ENCODE results near the gene ASS1.

Gene ASS1

GRCh38 chr9:130523921-130524320 lies 79.2 kb downstream of the ASS1 start:
- DNase-seq (ENCODE audit: low read depth), result no peak
- TF ChIP-seq CTCF (IDR thresholded peaks at IDR 0.05; ENCODE audit: control insufficient read depth, insufficient read depth, low read depth, low read length, missing control alignments), result no peak
- no peak overlapping the region for H3K4me3 ChIP-seq (ENCODE audit: control insufficient read depth, low read depth, low read length)

- no peak for DNase-seq (ENCODE audit: low read depth)
- H3K4me3 ChIP-seq (ENCODE audit: control insufficient read depth, low read depth, low read length), result no peak overlapping the region
- TF ChIP-seq CTCF (IDR thresholded peaks at IDR 0.05; ENCODE audit: control insufficient read depth, insufficient read depth, low read depth, low read length, missing control alignments), result no peak
Measured at GRCh38 chr9:130526193-130526853, 81.6 kb downstream of the ASS1 start.

DNA sequence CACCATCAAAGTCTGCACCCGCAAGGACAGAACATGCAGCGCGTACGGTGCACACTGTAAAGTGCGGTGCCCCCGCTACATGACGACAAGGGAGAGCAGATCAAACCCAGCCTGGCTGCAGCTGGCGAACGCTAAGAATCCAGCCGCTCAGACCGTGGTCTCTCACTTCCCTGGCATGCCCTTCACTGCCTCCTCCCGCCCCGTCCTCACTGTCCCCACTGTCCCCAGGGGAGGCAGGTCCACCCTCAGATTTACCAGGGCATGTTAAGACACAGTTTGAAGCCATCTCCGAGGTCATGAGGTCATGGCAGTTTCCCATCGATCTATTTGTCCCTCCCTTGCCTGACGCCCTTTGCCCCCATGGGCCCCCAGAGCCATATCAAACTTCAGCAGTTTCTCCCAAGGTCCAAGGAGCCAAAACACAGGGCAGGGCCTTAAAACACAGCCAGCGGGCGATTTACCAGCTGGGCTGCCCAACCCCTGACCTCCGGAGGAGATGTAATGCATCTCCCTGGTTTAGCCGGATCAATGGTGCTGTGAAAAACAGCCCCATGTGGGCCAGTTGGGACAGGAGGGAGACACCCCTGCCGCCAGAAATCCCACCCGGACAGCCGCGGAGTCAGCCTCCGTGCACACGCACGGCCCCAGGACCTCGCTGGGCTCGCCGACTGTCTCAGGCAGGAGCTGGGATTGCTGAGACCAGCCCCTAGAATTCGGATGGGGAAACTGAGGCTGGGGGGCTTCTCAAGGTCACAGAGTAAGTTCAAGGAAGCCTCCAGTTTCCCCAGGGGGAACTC lies 82.3 kb downstream of the ASS1 start:
- DNase-seq (ENCODE audit: low read depth), result no peak
- H3K4me3 ChIP-seq (ENCODE audit: control insufficient read depth, low read depth, low read length), result no peak overlapping the region

DNA sequence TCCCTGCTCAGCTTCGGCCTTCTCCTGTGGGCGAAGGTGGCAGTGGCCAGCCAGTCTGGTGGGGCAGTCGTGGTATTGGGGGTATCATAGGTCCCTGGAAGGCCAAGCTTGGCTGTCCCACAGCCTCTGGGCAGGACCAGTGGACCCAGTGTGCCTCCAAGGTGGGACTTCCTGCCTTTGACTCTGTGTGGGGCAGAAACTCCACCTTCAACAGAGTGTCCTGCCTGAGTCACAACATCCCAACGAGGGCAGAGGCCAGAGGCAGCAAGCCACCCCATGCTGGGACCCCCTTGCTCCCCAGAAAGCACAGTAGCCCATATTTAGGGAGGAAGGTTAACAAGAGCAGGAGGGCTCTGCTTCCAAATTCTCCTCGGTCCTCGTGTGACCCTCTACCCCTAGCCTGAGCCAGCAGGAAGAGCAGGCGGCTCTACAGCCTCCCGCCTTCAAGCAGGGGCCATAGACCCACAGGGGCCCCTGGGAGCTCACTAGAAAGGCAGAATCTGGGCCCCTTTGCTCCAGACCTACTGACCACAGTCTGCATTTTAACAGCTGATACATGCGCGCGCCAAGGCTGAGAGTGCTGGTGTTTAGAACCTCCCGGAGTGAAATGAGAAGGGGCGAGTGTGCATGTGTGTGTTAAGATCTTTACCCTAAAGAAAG lies 83.0 kb downstream of the ASS1 start:
- TF ChIP-seq CTCF (IDR thresholded peaks at IDR 0.05; ENCODE audit: control insufficient read depth, insufficient read depth, low read depth, low read length, missing control alignments), result no peak
- no peak overlapping the region for H3K4me3 ChIP-seq (ENCODE audit: control insufficient read depth, low read depth, low read length)
- DNase-seq (ENCODE audit: low read depth), result no peak

More for the DNA sequence above, 82.3 kb downstream of the ASS1 start:
- no peak for TF ChIP-seq CTCF (IDR thresholded peaks at IDR 0.05; ENCODE audit: control insufficient read depth, insufficient read depth, low read depth, low read length, missing control alignments)

- no peak overlapping the region for H3K4me3 ChIP-seq (ENCODE audit: control insufficient read depth, low read depth, low read length)
- no peak for DNase-seq (ENCODE audit: low read depth)
- no peak for TF ChIP-seq CTCF (IDR thresholded peaks at IDR 0.05; ENCODE audit: control insufficient read depth, insufficient read depth, low read depth, low read length, missing control alignments)
Measured at GRCh38 chr9:130528674-130529073, 83.9 kb downstream of the ASS1 start.

GRCh38 chr9:130530938-130531337 lies 86.2 kb downstream of the ASS1 start:
- H3K4me3 ChIP-seq (ENCODE audit: control insufficient read depth, low read depth, low read length), result no peak overlapping the region
- TF ChIP-seq CTCF (IDR thresholded peaks at IDR 0.05; ENCODE audit: control insufficient read depth, insufficient read depth, low read depth, low read length, missing control alignments), result no peak
- no peak for DNase-seq (ENCODE audit: low read depth)
